Measurements from ENCODE around the gene KRTCAP3. TPM values are rescaled to one million over a fixed set of nuclear protein-coding genes. Genes with fewer than 3 reads are reported as not detected.

The KRTCAP3 gene
- total and polyA plus RNA-seq, 5 experiments from 2014 or later = 3.1 to 23.7 (median 3.9) TPM

- Mint-ChIP-seq H3K4me1 (peaks cover 0 to 7% (median 5%) of the 10 kb centered on the region in 4 donors), H3K36me3 (peaks cover 0 to 53% (median 25%) of the 10 kb centered on the region in 3 donors), H3K27ac (peak overlapping the region in 4 of 10 donors; percentile 28 to 79 (median 50)), H3K27me3 (no peaks in the 10 kb centered on the region), H3K9me3 (no peaks in the 10 kb centered on the region), H3K4me3 (no peak overlapping the region)
- DNase-seq (no peak), ATAC-seq (no peak)
- POLR2A ChIA-PET = interaction anchor here (1.1 to 1.3 kb wide), 2 partner anchors 16 to 35 kb away, joined by 3 to 4 read pairs; partner anchors contain the start of gene NRBP1
Measured at GRCh38 chr2:27445155-27445554, 3.0 kb downstream of the KRTCAP3 start.

DNA sequence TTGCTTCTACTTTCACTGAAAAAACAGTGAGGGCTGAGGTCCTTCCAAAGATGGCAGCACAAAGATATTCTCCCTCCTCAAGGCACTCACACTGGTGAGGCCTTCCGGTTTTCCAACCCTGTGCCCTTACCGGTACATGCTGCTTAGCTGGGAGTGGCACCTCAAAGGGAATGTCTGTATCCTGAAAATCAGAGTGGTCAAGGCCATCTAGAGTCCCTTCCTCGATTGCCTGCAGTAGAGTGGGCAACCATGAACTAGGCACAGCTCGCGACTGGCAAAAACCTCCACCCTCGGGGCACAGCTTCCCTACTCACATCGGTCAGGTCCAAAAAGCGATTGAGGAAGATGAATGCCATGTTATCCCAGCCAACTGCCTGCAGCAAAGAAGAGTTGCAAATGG, 3.4 kb downstream of the KRTCAP3 start:
- POLR2A ChIA-PET = interaction anchor here (1.1 to 1.3 kb wide), 2 partner anchors 17 to 36 kb away, joined by 3 to 4 read pairs; partner anchors contain the start of gene NRBP1
- DNase-seq (no peak), ATAC-seq (no peak)
- Mint-ChIP-seq H3K27ac (peak overlapping the region in 4 of 10 donors; percentile 44 to 79 (median 62)), H3K9me3 (no peaks in the 10 kb centered on the region), H3K27me3 (no peaks in the 10 kb centered on the region), H3K36me3 (peaks cover 0 to 49% (median 21%) of the 10 kb centered on the region in 3 donors), H3K4me3 (no peak overlapping the region), H3K4me1 (peaks cover 0 to 7% (median 4%) of the 10 kb centered on the region in 4 donors)

DNA sequence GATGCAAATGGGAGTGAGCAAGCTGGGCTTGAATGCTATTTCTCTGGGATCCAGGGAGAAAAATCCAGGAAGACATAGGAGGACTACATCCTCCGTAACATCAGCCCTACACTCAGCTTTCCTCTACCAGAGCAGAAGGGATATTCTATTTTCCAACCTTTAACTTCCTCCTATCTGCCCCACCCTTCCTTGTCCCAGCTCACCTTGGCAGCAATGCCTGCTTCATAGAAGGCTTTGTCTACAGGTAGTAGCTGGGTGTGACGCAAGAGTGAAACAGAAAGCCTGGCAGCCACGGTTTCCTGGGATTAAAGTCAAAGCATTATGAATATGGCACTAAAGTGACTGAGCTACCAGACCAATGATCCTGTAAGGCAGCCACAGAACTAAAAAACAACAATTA, 3.9 kb downstream of the KRTCAP3 start:
- H3K36me3 Mint-ChIP-seq = peaks cover 0 to 45% (median 18%) of the 10 kb centered on the region in 3 donors
- DNase-seq (no peak), ATAC-seq (peak in 1 of 2 donors; percentile 29)
- POLR2A ChIA-PET = interaction anchor here (1.1 to 1.3 kb wide), 2 partner anchors 17 to 36 kb away, joined by 3 to 4 read pairs; partner anchors contain the start of gene NRBP1
- H3K27ac Mint-ChIP-seq = peak overlapping the region in 4 of 10 donors; percentile 35 to 79 (median 48)
- no peaks in the 10 kb centered on the region for H3K9me3 Mint-ChIP-seq
- peaks cover 0 to 7% (median 4%) of the 10 kb centered on the region in 4 donors for H3K4me1 Mint-ChIP-seq
- H3K4me3 Mint-ChIP-seq = no peak overlapping the region
- H3K27me3 Mint-ChIP-seq = no peaks in the 10 kb centered on the region

GRCh38 chr2:27448381-27448780, 6.2 kb downstream of the KRTCAP3 start:
- no peak overlapping the region for H3K4me3 Mint-ChIP-seq
- no peaks in the 10 kb centered on the region for H3K9me3 Mint-ChIP-seq
- peak overlapping the region in 4 of 10 donors; percentile 14 to 50 (median 40) for H3K27ac Mint-ChIP-seq
- DNase-seq (no peak), ATAC-seq (no peak)
- POLR2A ChIA-PET = interaction anchor here (0.7 to 1.1 kb wide), 2 partner anchors 12 to 19 kb away, joined by 3 read pairs; no protein-coding TSS in a partner anchor
- peaks cover 0 to 37% (median 6%) of the 10 kb centered on the region in 3 donors for H3K36me3 Mint-ChIP-seq
- no peaks in the 10 kb centered on the region for H3K27me3 Mint-ChIP-seq
- peaks cover 0 to 7% (median 0%) of the 10 kb centered on the region in 4 donors for H3K4me1 Mint-ChIP-seq

GRCh38 chr2:27451095-27451494, 8.9 kb downstream of the KRTCAP3 start:
- no peak for ATAC-seq
- Mint-ChIP-seq H3K27ac (peak overlapping the region in 3 of 10 donors; percentile 9 to 38 (median 15)), H3K27me3 (no peaks in the 10 kb centered on the region), H3K4me3 (no peak overlapping the region), H3K9me3 (no peaks in the 10 kb centered on the region), H3K4me1 (peaks cover 0 to 3% (median 1%) of the 10 kb centered on the region in 4 donors), H3K36me3 (peaks cover 0 to 46% (median 10%) of the 10 kb centered on the region in 3 donors)
- POLR2A ChIA-PET = no interaction called here
- no peak for DNase-seq

DNA sequence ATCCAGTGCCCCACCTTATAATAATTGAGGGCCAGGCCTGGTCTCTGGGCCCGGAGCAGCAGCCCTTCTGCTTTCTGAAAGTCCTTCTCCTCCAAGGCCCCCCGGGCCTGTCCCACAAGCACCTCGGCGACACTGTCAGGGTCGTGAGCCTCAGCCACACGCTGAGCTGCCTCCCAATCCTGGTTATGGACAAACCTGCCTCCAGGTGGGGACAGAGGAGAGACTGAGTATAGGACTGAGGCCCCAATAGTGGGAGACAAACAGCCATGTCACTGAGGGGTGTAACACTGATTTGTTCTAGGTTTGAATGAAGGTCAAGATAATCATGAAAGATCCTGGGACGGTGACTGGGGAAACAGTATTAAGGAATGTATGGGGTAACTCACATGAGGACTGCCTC, 11.8 kb downstream of the KRTCAP3 start:
- POLR2A ChIA-PET = no interaction called here
- Mint-ChIP-seq H3K27ac (no peak overlapping the region), H3K4me3 (no peak overlapping the region), H3K4me1 (peaks cover 0 to 3% (median 0%) of the 10 kb centered on the region in 4 donors), H3K27me3 (no peaks in the 10 kb centered on the region), H3K36me3 (peaks cover 0 to 49% (median 7%) of the 10 kb centered on the region in 3 donors), H3K9me3 (no peaks in the 10 kb centered on the region)
- no peak for DNase-seq
- ATAC-seq = no peak

- Mint-ChIP-seq H3K27me3 (no peaks in the 10 kb centered on the region), H3K9me3 (no peaks in the 10 kb centered on the region), H3K27ac (no peak overlapping the region), H3K4me1 (no peaks in the 10 kb centered on the region), H3K36me3 (peaks cover 5 to 39% (median 9%) of the 10 kb centered on the region in 3 donors), H3K4me3 (no peak overlapping the region)
- DNase-seq = no peak
- no peak for ATAC-seq
- POLR2A ChIA-PET = no interaction called here
Measured at GRCh38 chr2:27461118-27461517, 18.9 kb downstream of the KRTCAP3 start.

DNA sequence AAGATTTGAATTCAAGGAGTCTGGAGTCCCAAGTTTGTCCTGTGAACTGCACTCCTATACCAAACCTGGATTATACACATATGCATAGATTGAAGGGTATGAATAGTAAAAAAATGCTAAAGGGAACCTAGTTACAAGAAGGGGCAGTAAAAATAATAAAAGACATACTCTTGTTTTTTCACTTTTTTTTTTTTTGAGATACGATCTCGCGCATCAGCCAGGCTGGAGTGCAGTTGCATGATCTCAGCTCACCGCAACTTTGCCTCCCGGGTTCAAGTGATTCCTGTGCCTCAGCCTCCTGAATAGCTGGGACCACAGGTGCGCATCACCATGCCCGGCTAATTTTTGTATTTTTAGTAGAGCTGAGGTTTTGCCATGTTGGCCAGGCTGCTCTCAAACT, 22.3 kb downstream of the KRTCAP3 start:
- DNase-seq = no peak
- POLR2A ChIA-PET = no interaction called here
- ATAC-seq = no peak
- Mint-ChIP-seq H3K4me3 (no peak overlapping the region), H3K4me1 (no peaks in the 10 kb centered on the region), H3K36me3 (peaks cover 5 to 17% (median 9%) of the 10 kb centered on the region in 3 donors), H3K27ac (no peak overlapping the region), H3K27me3 (no peaks in the 10 kb centered on the region), H3K9me3 (no peaks in the 10 kb centered on the region)

DNA sequence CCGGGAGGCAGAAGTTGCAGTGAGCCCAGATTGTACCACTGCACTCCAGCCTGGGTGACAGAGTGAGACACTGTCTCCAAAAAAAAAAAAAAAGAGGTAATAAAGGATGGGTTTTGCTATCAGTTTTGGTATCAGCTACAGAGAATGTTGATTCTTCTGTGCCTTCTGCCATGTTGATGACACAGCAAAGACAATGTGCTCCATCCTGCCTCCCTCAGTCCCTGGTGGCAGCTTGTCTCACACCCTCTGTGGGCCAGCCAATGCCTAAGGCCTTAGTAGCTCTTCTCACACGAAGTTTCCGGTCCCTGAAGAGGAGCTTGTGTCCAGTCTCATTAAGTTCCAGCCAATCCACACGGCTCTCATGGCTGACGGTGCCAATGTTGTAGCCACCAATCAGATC, 29.8 kb downstream of the KRTCAP3 start:
- no peaks in the 10 kb centered on the region for H3K27me3 Mint-ChIP-seq
- ATAC-seq (no peak), DNase-seq (no peak)
- H3K4me1 Mint-ChIP-seq = no peaks in the 10 kb centered on the region
- peak overlapping the region in 1 of 10 donors; percentile 53 for H3K27ac Mint-ChIP-seq
- H3K9me3 Mint-ChIP-seq = no peaks in the 10 kb centered on the region
- POLR2A ChIA-PET = no interaction called here
- no peak overlapping the region for H3K4me3 Mint-ChIP-seq
- H3K36me3 Mint-ChIP-seq = peaks cover 0 to 50% (median 22%) of the 10 kb centered on the region in 3 donors

DNA sequence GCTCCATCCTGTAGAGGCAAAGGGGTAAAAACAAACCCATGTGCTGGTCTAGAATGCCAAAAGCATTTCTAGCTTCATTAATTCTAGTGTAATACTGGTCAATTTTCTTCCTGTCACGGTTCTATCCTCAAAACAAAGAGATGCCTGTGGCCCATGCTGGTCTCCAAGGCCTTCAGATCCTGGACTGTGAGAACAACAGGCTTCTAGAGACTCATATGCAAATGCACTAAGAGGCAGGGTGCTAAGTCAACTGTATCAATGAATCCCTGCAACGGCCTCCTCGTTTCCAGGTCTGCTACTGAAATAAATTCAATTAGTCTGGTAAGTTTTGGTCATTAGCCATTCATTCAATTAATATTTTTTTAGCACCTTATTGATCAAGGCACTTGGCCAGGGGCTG, 43.3 kb downstream of the KRTCAP3 start:
- POLR2A ChIA-PET = interaction anchor here (0.6 kb wide), 2 partner anchors 23 to 362 kb away, joined by 3 read pairs; partner anchors contain the start of gene ABHD1
- peaks cover 0 to 29% (median 9%) of the 10 kb centered on the region in 3 donors for H3K36me3 Mint-ChIP-seq
- ATAC-seq = no peak
- H3K27ac Mint-ChIP-seq = peak overlapping the region in 4 of 10 donors; percentile 17 to 63 (median 56)
- no peaks in the 10 kb centered on the region for H3K27me3 Mint-ChIP-seq
- no peak overlapping the region for H3K4me3 Mint-ChIP-seq
- peaks cover 8 to 20% (median 17%) of the 10 kb centered on the region in 4 donors for H3K4me1 Mint-ChIP-seq
- DNase-seq = no peak
- no peaks in the 10 kb centered on the region for H3K9me3 Mint-ChIP-seq

GRCh38 chr2:27489118-27489497, 46.9 kb downstream of the KRTCAP3 start:
- H3K36me3 Mint-ChIP-seq = peaks cover 0 to 7% (median 2%) of the 10 kb centered on the region in 3 donors
- DNase-seq (peak in 2 of 10 donors; percentile 31 to 55), ATAC-seq (peak; percentile 18 to 19)
- peak overlapping the region; percentile 78 to 100 (median 99) for H3K27ac Mint-ChIP-seq
- POLR2A ChIA-PET = interaction anchor here (0.9 to 1.8 kb wide), 2 partner anchors 10 to 61 kb away, joined by 3 to 5 read pairs; partner anchors contain the start of gene NRBP1
- peaks cover 4 to 15% (median 9%) of the 10 kb centered on the region in 5 donors for H3K27me3 Mint-ChIP-seq
- peaks cover 8 to 28% (median 20%) of the 10 kb centered on the region in 4 donors for H3K4me1 Mint-ChIP-seq
- peak overlapping the region; percentile 78 to 92 (median 89) for H3K4me3 Mint-ChIP-seq
- H3K9me3 Mint-ChIP-seq = no peaks in the 10 kb centered on the region

- peak; percentile 93 to 100 (median 99) for DNase-seq
- Mint-ChIP-seq H3K27me3 (peaks cover 4 to 19% (median 14%) of the 10 kb centered on the region in 5 donors), H3K36me3 (peaks cover 0 to 5% (median 2%) of the 10 kb centered on the region in 3 donors), H3K27ac (peak within 1 kb of the TSS; percentile 78 to 100 (median 99)), H3K4me1 (peaks cover 8 to 33% (median 22%) of the 10 kb centered on the region in 4 donors), H3K4me3 (peak within 1 kb of the TSS; percentile 78 to 92 (median 89)), H3K9me3 (no peaks in the 10 kb centered on the region)
- POLR2A ChIA-PET = interaction anchor here (0.6 to 1.8 kb wide), 2 partner anchors 61 to 95 kb away, joined by 4 to 5 read pairs; partner anchors contain the start of gene NRBP1
- ATAC-seq = peak; percentile 89 to 90
Measured at GRCh38 chr2:27489498-27490397, 47.6 kb downstream of the KRTCAP3 start, which contains the start of gene IFT172. IFT172 (minus strand) TSS chr2:27489743; CDS start chr2:27489653, 90 bp downstream.

Measured in naive thymus-derived CD8-positive, alpha-beta T cell (primary cell).